HCT116 (cell line): ENCODE measurements around the gene IL6R. TPM values are rescaled to one million over a fixed set of nuclear protein-coding genes. Genes with fewer than 3 reads are reported as not detected.

ENCODE experiments used
- ATAC-seq: fragments of 200-7000 bp; cut with Tn5 transposase; 2 replicates; pipeline ENCODE4 v1.9.1; 2020; ENCODE audit warnings: mild to moderate bottlenecking, moderate library complexity
- BruUV-seq: library from RNA; stranded (reverse); fragments of 400-500 nt; replicated peaks from 2 replicates; lab custom pipeline; 2021; lab: Mats Ljungman, UMichigan
- CTCF ChIA-PET: fragments of 300-600 bp; sonication (Branson Sonifier 250); formaldehyde crosslinking; loops from one replicate; lab custom pipeline; 2021; ENCODE audit warnings: antibody characterized with exemption; lab: Charles Lee
- POLR2A ChIA-PET: fragments of 300-600, 350-600 bp; sonication (Branson Sonifier 250); formaldehyde crosslinking; loops from one replicate; lab custom pipeline; 2021; ENCODE audit warnings: antibody characterized with exemption; lab: Charles Lee
- RAD21 ChIA-PET, 2 experiments: fragments of 300-600 bp; sonication (Branson Sonifier 250); formaldehyde crosslinking; loops; one replicate each; lab custom pipeline; 2023; ENCODE audit warnings: low total read pairs in 2 of 2; ENCODE audit not compliant: uncharacterized antibody in 2 of 2, unreplicated experiment in 2 of 2, low non-redundant PET in 1 of 2; lab: Charles Lee
- DNase-seq: peaks from one replicate; pipeline ENCODE4 v3.0.0-alpha.2; 2010; ENCODE audit warnings: low read depth, low spot score
- H2AFZ ChIP-seq: fragments of 200-600 bp; shearing (Covaris generic), sonication (generic); 2 replicates; pipeline ENCODE4 v1.6.1; 2017; ENCODE audit warnings: low read depth, mixed run types, mixed read lengths, antibody characterized with exemption, low read length; ENCODE audit not compliant: poor library complexity, severe bottlenecking
- H3K27ac ChIP-seq: 2 replicates; pipeline ENCODE4 v1.5.1; 2012; ENCODE audit warnings: low read depth, low read length
- H3K27me3 ChIP-seq: fragments of 200-600 bp; sonication (generic); 2 replicates; pipeline ENCODE4 v1.6.1; 2016; ENCODE audit warnings: mixed run types, low read length, mixed read lengths; ENCODE audit not compliant: insufficient read depth
- H3K36me3 ChIP-seq, 2 experiments: fragments of 200-500 bp in 1 of 2; fragments of 200-600 bp in 1 of 2; sonication (Bioruptor generic) in 1 of 2; sonication (generic) in 1 of 2; 2 replicates each; pipeline versions ENCODE4 v1.5.1 to v1.6.1; 2014 to 2016; ENCODE audit warnings: low read length in 2 of 2, inconsistent platforms in 1 of 2, mixed read lengths in 1 of 2, mixed run types in 1 of 2; ENCODE audit not compliant: insufficient read depth in 2 of 2, control insufficient read depth in 1 of 2
- H3K4me1 ChIP-seq, 2 experiments: fragments of 200-600 bp in 1 of 2; sonication (generic) in 1 of 2; 2 replicates each; pipeline versions ENCODE4 v1.5.1 to v1.6.1; 2012 to 2017; ENCODE audit warnings: low read length in 2 of 2, inconsistent platforms in 1 of 2, mild to moderate bottlenecking in 1 of 2, mixed read lengths in 1 of 2, mixed run types in 1 of 2, moderate library complexity in 1 of 2; ENCODE audit not compliant: insufficient read depth in 2 of 2, control insufficient read depth in 1 of 2
- H3K4me2 ChIP-seq: fragments of 200-600 bp; sonication (generic); 2 replicates; pipeline ENCODE4 v1.6.1; 2017; ENCODE audit warnings: mixed run types, low read length, mixed read lengths
- H3K4me3 ChIP-seq, 2 experiments: fragments of 200-600 bp in 1 of 2; sonication (generic) in 1 of 2; replicated peaks in 1 of 2; 2 replicates each; pipeline ENCODE4 v1.5.1; 2011 to 2016; ENCODE audit warnings: low read length in 2 of 2, control low read depth in 1 of 2, low read depth in 1 of 2, mild to moderate bottlenecking in 1 of 2, mixed read lengths in 1 of 2, mixed run types in 1 of 2
- H3K79me2 ChIP-seq: fragments of 200-600 bp; sonication (generic); 2 replicates; pipeline ENCODE4 v1.6.1; 2017; ENCODE audit warnings: mild to moderate bottlenecking, mixed run types, low read length, moderate library complexity, mixed read lengths; ENCODE audit not compliant: insufficient read depth
- H3K9ac ChIP-seq: fragments of 200-600 bp; sonication (generic); 2 replicates; pipeline ENCODE4 v1.6.1; 2016; ENCODE audit warnings: low read length, mixed read lengths
- H3K9me2 ChIP-seq: fragments of 200-600 bp; sonication (generic), shearing (Covaris generic); 2 replicates; pipeline ENCODE4 v1.6.1; 2017; ENCODE audit warnings: mixed run types, mild to moderate bottlenecking, moderate library complexity; ENCODE audit not compliant: insufficient read depth
- H3K9me3 ChIP-seq, 2 experiments: fragments of 200-500 bp in 1 of 2; fragments of 200-600 bp in 1 of 2; sonication (Bioruptor generic) in 1 of 2; sonication (generic) in 1 of 2; 2 replicates each; pipeline ENCODE4 v1.6.1; 2014 to 2017; ENCODE audit warnings: low read length in 2 of 2, mixed read lengths in 2 of 2, inconsistent platforms in 1 of 2, low read depth in 1 of 2, mild to moderate bottlenecking in 1 of 2, mixed run types in 1 of 2, moderate library complexity in 1 of 2; ENCODE audit not compliant: control insufficient read depth in 1 of 2, insufficient read depth in 1 of 2
- H4K20me1 ChIP-seq: fragments of 200-600 bp; sonication (generic), shearing (Covaris generic); 2 replicates; pipeline ENCODE4 v1.6.1; 2017; ENCODE audit warnings: mixed run types, mild to moderate bottlenecking, moderate library complexity; ENCODE audit not compliant: insufficient read depth
- EGR1 ChIP-seq: IDR thresholded peaks from 2 replicates; pipeline ENCODE4 v1.6.1; 2012; ENCODE audit warnings: low read depth
- FOSL1 ChIP-seq: IDR thresholded peaks from 2 replicates; pipeline ENCODE4 v1.6.1; 2012; ENCODE audit warnings: low read depth
- RAD21 ChIP-seq: IDR thresholded peaks from 2 replicates; pipeline ENCODE4 v1.6.1; 2012; ENCODE audit warnings: low read depth, mild to moderate bottlenecking
- SP1 ChIP-seq: IDR thresholded peaks from 2 replicates; pipeline ENCODE4 v1.6.1; 2012; ENCODE audit warnings: low read depth
- ZFX ChIP-seq: fragments of 450-650 bp; IDR thresholded peaks from 2 replicates; pipeline ENCODE4 v1.6.1; 2017
- intact Hi-C: fragments of 100-400 bp; cut with micrococcal nuclease; formaldehyde crosslinking; loops from 2 replicates; pipeline ENCODE4 v1.10.0; 2022
- total RNA-seq: library from RNA; stranded (reverse); gene quantifications from one replicate; pipeline ENCODE4 v1.2.1, GENCODE V29; 2021; ENCODE audit not compliant: unreplicated experiment
- TF ChIP-seq, protein P1 (sequence below): IDR thresholded peaks from 2 replicates; pipeline ENCODE4 v1.6.1; 2011; ENCODE audit warnings: mild to moderate bottlenecking, low read length, moderate library complexity; ENCODE audit not compliant: insufficient replicate concordance; ENCODE audit errors: extremely low read depth
- TF ChIP-seq, protein P2 (sequence below), 3 experiments: fragments of 200-600 bp in 1 of 3; sonication (generic) in 1 of 3; IDR thresholded peaks in 2 of 3; conservative IDR thresholded peaks in 1 of 3; 2 replicates each; pipeline ENCODE4 v1.5.1; 2012 to 2017; ENCODE audit warnings: low read depth in 2 of 3, low read length in 2 of 3, antibody characterized with exemption in 1 of 3, borderline replicate concordance in 1 of 3, control low read depth in 1 of 3, mild to moderate bottlenecking in 1 of 3, mixed read lengths in 1 of 3, mixed run types in 1 of 3, moderate library complexity in 1 of 3; ENCODE audit not compliant: insufficient read depth in 1 of 3

The IL6R gene
- total RNA-seq, 1 experiment from 2014 or later: 6.8 TPM

DNA sequence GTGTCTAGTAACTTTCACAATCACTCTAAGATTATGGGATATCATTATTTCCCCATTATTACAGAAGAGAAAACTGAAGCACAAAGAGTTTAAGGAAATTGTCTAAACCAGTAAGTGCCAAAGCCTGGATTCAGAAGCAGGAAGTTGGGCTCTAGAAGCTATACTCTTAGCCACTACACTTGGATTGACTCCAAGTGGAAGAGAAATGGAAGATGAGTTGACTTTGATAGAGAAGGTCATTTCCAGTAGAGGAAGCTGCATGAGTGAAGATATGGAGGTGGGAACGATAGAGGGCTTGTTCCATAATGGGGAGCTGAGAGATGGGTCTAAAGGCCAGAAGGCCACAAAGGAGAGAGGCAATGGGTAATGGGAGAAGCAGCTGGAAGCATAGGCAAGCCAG is 85.2 kb downstream of the IL6R start:
- no peak for DNase-seq
- Histone ChIP-seq H3K9me2 (no peaks in the 10 kb centered on the region), H3K9ac (no peak overlapping the region), H3K27me3 (peaks cover 6% of the 10 kb centered on the region; the same call in 1 of the 2 replicates), H3K4me1 (peaks cover 0 to under 1% of the 10 kb centered on the region in 2 experiments; a peak in 1 of 4 replicates), H2AFZ (no peak overlapping the region), H3K36me3 (no peaks in the 10 kb centered on the region), H3K79me2 (no peaks in the 10 kb centered on the region), H4K20me1 (no peaks in the 10 kb centered on the region), H3K4me3 (no peak overlapping the region), H3K9me3 (no peaks in the 10 kb centered on the region), H3K27ac (no peak overlapping the region), H3K4me2 (no peak overlapping the region)
- BruUV-seq: no TSS peak
- intact Hi-C loops: no loop called here
- ChIA-PET POLR2A (no interaction called here), RAD21 (no interaction called here), CTCF (interaction anchor here (1.6 kb wide), 1 partner anchor 9 kb away, joined by 3 read pairs; no protein-coding TSS in a partner anchor)
- TF ChIP-seq, protein P1, sequence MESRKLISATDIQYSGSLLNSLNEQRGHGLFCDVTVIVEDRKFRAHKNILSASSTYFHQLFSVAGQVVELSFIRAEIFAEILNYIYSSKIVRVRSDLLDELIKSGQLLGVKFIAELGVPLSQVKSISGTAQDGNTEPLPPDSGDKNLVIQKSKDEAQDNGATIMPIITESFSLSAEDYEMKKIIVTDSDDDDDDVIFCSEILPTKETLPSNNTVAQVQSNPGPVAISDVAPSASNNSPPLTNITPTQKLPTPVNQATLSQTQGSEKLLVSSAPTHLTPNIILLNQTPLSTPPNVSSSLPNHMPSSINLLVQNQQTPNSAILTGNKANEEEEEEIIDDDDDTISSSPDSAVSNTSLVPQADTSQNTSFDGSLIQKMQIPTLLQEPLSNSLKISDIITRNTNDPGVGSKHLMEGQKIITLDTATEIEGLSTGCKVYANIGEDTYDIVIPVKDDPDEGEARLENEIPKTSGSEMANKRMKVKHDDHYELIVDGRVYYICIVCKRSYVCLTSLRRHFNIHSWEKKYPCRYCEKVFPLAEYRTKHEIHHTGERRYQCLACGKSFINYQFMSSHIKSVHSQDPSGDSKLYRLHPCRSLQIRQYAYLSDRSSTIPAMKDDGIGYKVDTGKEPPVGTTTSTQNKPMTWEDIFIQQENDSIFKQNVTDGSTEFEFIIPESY: no peak
- TF ChIP-seq EGR1: no peak
- TF ChIP-seq SP1: no peak
- TF ChIP-seq ZFX: no peak
- TF ChIP-seq RAD21: no peak
- TF ChIP-seq FOSL1: no peak
- TF ChIP-seq, protein P2, sequence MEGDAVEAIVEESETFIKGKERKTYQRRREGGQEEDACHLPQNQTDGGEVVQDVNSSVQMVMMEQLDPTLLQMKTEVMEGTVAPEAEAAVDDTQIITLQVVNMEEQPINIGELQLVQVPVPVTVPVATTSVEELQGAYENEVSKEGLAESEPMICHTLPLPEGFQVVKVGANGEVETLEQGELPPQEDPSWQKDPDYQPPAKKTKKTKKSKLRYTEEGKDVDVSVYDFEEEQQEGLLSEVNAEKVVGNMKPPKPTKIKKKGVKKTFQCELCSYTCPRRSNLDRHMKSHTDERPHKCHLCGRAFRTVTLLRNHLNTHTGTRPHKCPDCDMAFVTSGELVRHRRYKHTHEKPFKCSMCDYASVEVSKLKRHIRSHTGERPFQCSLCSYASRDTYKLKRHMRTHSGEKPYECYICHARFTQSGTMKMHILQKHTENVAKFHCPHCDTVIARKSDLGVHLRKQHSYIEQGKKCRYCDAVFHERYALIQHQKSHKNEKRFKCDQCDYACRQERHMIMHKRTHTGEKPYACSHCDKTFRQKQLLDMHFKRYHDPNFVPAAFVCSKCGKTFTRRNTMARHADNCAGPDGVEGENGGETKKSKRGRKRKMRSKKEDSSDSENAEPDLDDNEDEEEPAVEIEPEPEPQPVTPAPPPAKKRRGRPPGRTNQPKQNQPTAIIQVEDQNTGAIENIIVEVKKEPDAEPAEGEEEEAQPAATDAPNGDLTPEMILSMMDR (IDR thresholded peaks at IDR 0.05 in 2 of 3, conservative IDR thresholded peaks at IDR 0.05 in 1 of 3; ENCODE audit: borderline replicate concordance in 1 of 3, insufficient read depth in 1 of 3, low read depth in 2 of 3, low read length in 2 of 3): no peak
- ATAC-seq: no peak
